GM19324 (cell line): ENCODE data around the gene KLF15.

ENCODE experiments used
- ATAC-seq: cut with Tn5 transposase; IDR thresholded peaks from one replicate; pipeline ENCODE4 v1.9.1; 2021; ENCODE audit warnings: mild to moderate bottlenecking, moderate library complexity; ENCODE audit not compliant: unreplicated experiment, low FRiP score

The KLF15 gene

DNA sequence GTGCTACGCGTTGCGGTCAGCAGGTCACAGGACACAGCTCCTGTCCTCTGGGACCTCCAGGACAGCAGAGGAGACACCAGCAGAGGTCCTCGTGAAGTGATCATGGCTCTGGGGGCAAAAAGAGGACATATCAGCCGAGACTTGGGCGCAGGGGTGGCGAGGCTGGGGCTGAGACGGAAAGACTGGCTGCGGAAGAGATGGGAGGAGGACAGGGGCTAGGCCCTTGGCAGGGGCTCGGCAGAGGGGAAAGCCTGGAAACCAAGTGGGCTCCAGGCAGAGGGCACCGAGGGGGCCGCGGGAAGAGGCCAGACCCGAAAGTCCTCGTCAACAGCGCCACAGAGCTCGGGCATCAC is 32.6 kb upstream of the KLF15 start:
- ATAC-seq, result no peak

DNA sequence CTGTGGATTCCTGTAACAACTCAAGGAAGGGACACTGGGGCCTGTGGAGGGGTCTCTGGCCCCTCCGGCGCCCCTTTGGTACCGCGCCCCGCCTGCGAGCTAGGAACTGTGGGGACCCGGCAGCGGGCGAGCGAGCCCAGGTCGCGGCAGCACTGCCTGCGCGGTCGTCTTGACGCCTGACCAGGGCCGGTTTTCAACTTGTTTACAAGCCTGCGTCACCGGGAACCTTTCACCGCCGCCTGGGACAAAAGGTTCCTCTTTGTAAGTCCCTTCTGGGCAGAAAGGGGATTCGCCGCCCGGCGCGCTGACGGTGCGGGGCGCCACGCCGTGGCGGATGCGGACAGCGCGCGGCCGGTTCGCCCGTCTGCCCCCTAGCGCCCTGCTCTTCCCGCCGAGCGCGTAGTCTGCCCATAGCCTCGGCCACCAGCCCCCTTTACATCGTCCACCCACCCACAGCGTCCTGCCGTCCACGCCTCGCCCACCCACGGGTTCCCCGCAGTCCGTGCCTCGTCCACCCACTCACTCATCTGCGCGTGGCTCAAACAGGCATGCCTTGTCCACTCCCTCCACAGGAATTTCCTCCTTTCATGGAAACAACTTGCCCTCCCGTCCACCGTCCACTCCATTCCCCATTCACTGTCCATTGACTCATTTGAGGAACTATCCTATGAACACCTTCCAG is 32.0 kb upstream of the KLF15 start:
- no peak for ATAC-seq

DNA sequence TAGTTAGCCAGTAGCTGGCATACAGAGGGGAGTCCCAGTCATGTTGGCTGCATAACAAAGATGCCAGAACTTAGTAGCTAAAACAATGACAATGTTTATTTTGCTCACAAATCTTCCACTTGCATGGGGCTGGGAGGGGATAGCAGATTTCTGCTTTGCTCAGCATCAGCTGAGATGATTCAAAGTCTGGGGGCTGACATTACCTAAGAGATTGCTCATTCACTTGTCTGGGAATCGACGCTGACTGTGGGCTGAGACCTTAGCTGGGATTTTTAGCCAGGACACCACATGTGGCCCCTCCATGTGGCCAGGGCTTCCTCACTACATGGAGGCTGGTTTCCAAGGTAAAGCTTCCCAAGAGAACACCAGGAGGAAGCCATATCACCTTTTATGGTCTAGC is 24.8 kb upstream of the KLF15 start:
- no peak for ATAC-seq

DNA sequence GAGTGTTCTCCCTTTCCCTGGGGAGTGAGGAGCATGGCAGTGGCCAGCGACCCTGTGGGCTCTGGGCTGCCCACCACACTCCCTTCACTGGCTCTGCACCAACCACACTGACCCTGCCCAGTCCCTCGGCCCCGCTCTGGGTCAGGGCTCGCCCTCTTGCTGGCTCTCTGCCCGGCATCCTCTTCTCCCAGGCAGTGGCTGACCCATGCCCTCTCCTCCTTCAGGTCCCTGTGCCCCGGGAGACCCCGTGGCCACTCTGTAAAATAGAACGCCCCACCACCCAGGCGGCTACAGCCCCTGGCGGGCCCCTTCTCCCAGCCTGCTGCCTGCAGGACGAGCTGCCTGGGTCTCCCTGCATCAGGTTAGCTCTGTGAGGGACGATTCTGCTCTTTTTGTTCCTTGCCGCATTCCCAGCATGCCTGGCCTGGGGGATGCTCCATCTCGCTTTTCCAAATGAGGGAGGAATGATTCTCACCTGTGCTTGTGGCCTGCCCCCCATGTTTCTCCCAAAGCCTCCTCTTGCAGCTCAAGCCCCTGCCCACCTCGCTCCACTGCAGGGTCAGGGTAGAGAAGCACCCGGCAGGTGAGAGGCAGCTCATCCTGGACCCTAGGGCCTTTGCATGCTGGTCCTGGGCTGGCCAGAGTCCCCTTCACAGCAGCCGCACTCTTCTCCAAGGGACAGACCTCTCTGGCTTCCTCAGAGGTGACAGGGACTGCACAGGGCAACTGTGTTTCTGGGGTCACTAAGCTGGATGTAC is 23.0 kb upstream of the KLF15 start:
- ATAC-seq, result no peak

DNA sequence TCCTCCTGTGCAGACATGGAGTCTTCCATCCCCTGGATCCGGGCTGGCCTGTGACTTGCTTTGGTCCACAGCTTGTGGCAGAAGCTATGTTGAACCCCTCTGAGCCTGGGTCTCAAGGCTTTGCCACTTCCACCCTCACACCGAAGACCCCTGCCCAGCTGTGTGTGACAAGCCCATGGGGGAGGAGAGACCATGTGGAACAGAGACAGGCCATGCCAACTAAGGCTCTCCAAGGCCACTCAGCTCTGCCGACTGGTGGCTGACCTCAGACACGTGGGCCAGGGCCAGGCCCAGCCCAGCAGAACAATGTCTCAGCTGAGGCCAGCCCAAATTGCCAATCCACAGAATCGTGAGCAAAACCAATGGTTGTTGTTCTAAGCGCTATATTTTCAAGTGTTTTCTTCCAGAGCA is 21.1 kb upstream of the KLF15 start:
- ATAC-seq, result no peak

DNA sequence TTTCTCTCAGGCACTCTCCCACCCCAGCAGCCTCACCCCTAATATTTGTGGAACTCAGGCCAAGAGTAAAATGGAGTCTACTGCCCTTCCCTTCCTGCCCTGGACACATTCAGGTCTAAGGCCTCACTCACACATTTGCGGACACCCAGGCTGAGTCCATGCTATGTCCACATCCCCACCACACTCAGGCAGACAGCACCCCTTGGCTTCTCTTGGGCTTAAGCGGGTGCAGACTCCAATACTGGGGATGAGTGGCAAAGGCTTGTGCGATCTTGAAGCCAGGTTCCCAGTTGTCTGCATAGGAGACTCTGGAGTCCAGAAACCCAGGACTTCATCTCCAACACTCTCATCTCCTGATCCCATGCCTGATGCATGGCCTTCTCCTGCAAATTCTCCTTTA is 20.0 kb upstream of the KLF15 start:
- no peak for ATAC-seq

DNA sequence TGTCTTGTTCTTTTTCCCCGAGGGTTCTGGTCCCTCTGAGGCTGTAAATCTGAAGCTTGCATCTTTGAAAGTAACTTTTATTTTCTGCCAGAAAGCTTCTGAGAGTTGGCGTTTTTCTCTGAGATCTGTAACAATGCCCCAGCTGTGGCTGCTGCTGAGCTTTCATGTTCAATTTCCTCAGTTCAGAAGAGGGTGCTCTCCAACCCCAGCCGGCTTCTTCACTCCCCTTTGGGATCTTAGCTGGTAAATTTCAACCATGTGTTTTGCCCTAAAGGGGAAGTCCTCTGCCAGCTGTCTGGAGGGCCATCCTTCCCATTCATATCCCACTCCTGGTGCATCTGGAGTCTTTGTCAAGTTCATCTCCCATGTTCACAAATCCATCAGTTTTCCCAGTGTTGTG is 19.2 kb upstream of the KLF15 start:
- no peak for ATAC-seq

DNA sequence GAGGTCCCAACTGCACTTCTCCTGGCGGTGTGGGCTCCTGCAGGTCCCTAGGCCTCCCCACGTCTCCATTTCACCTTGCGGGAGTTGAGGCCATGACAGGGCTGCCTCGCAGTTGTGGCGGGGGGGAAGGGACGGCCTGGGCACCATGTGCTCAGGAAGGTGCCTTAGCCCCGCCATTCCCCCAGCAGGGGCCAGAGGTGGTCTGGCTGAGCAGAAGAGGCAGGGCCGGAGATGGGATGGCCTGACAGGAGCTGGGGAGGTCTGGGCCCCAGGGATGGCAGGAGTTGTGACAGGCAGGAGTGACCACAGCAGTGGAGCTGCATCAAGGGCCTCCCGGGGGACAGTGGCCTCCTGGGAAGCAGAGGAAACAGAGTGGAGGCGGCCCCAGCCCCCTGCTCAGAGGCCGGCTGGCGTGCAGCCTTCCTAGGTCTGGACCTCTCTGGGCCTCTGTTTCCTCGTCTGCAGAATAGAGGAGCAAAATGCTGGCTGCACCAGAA is 18.7 kb upstream of the KLF15 start:
- no peak for ATAC-seq

DNA sequence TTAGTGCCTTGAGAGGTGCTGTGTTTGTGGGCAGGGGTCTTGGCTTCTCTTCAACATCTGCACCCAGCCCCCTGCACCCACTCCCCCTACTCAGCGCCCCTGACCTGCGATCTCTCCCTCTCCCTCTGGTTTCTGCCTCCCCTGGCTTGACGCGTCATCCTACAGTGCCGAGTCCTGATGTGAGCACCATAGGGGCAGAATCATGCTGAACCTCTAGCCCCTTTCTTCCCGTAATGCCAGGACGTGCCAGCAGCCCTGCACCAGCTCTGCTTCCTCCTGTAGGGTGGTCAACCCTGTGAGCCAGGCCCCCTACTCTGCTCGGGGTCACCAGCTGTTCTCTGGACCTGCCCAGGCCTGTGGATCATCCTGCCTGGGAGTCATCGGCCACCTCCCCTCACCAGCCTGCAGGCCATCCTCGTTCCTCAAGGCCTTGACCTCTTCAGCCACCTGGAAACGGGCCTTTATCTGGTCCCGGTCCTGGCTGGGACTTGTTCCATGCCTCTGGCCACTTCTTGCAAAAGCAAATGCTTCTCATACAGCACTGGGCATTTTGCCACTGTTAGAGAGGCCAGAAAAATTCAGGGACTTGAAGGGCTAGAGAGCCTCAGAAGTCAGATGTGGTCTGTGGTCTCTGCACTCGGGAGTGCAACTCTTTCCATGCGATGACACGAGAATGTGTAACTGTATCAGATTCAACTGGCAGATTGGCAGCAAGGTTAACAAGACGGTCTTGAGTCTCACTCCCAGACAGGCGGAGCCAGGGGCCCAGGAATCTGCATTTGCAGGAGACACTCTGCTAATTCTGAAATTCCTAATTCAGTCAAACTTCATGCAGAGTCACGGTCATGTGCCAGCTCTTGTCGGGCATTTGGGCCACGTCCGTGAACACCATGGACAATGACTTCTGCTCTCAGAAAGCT is 16.7 kb upstream of the KLF15 start:
- no peak for ATAC-seq

DNA sequence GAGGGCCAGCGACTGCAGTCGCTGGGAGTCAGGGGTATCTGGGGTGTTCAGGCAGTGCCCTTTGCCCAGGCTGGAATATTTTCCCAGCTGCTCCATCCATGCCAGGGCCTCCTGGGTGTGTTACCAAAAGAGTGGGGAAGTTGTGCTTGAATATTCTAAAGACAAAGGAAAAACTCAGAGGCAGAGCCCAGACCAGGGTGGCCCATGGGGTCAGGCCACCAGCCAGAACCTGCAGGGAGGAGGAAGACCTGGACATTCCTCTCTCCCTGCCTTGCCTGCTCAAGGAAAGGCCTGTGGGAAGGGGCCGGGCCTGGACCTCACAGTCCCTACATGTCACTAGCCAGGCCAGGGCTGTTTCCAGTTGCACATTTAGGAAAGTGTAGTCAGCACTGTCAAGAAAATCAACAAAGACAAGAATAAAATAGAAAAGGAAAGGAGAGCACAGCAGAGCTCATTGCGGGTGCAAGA is 16.0 kb upstream of the KLF15 start:
- ATAC-seq, result no peak

DNA sequence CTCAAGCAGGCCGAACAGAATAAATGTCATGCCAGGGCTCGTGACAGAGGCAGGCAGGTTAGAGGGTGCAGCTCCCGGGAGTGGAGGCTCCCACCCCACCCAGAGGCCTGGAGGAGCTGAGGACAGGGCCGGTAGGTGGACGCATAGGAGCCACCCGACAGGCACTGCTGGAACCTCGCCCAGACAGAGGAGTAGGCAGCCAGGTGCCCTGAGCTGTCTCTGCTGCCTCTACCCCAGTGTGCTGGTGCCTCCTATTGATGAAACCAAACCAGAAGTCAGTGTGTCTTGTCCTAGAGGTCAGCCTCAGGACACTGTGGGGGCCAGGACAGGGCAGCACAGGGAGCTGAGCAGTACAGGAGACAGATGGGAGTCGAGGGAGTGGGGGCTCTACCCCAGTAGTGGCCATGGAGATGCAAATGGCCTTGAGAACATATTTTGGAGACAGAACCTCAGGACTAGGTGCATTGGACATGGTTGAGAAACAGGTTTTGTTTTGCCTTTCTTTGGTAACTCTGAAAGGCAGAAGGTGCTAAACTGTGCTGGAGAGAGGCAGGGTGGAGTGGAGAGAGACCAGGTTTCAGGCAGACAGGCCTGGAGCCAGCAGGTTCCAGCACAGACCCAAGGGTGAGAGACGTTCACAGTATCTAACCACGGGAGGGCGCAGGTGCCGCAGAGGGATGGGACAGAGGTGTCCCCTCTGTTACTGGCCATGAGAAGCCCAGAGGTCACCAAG is 15.4 kb upstream of the KLF15 start:
- ATAC-seq, result no peak

DNA sequence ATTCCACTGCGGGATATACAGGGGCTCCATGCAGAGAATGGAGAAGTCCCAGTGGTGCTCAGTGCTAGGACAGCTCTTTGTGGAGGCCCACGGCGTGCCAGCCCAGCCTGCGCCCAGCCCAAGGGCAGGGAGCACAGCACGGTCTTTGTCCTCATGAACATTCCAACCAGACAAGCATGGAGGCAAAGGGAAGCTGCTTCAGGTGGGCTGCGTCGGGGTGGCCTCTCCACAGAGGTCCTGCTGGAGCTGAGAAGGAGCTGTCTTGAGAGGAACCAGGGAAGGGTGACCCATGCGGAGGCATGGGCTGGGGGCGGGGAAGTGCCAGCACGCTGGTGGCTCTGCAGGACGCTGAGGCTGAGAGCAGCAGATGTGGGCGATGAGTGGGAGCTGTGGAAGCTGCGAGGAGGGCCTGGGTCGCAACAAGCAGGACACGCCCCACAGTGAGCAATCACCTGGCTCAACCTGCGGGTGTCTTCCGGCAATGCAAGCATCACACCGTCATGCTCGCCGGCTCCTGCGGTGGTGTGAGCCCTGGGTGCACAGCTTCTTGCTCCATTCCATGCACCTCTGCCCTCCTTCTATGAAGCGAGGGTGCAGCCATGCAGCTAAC is 14.0 kb upstream of the KLF15 start:
- no peak for ATAC-seq

DNA sequence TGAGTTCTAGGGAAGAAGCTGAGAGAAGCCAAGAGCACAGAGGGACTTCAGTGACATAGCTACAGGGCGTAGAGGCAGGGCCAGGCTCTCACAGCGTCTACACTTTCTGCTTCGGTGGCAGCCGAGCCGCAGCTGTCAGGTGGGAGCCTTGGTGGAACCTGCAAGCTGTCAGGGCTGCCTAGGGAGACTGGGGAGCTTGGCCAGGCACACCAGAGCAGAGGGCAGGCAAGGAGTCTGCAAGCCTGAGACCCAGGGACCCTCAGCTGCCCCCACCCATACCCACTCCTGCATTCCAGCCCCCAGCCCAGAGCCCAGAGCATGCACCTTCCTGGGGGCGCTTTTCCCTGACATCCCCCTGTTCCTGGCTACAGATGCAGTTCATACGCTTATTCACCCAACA is 13.4 kb upstream of the KLF15 start:
- no peak for ATAC-seq

DNA sequence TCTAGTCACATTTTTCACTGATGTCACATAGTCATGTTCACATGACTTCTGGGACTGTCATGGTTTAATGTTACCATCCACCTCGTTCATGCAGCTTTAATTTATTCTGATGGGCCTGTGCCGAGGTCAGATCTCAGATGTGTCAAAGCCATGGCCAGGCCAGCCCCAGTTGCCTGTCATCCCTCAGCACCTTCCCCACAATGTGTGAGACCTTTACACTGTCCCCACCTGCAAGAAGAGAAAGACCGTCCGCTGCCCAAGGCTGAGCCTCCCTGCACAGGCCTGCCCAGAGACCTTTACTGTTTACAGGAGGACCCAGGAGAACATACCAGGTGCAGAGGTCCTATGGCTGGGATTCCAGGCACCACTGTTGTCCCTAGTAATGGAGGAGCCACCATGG is 12.8 kb upstream of the KLF15 start:
- ATAC-seq, result no peak

DNA sequence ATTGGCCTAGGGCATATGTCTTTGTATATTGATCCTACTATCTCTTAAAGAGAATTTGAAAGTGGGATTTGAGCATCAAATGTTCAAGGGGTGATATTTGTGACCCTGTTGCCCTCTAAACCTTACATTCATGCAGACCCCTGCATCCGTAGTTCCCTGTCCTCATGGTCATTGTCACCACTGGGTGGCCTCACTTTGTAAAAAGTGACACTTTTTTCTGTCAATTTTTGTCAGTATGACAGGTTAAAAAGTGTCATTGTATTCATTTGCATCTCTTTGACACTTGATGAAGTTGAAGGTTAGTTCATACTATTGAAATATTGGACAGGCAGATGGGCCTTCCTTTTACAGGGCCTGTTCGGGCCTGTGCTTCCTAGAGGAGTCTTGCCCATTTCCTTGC is 12.3 kb upstream of the KLF15 start:
- ATAC-seq, result no peak

DNA sequence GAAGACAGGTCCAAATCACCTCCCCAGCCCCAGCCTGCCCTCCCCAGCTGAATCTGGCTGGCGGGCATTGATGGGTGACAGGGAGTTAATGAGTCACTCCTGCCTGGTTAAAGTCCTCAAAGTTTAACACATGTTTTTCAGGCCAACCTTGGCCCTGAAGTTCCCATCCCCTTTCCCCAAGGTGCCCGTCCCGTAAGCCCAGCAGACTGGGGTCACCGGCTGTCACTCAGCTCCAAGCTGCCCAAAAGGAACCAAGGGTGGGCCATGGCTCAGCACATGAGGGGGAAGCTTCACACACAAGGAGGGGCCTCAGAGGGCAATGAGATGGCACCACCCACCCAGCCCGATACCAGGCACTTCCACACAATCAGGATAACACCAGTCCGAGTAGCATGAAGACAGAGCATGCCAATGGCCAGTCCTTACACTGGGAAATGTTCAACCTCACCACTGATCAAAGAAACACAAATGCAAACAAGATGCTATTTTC is 10.2 kb upstream of the KLF15 start:
- no peak for ATAC-seq

DNA sequence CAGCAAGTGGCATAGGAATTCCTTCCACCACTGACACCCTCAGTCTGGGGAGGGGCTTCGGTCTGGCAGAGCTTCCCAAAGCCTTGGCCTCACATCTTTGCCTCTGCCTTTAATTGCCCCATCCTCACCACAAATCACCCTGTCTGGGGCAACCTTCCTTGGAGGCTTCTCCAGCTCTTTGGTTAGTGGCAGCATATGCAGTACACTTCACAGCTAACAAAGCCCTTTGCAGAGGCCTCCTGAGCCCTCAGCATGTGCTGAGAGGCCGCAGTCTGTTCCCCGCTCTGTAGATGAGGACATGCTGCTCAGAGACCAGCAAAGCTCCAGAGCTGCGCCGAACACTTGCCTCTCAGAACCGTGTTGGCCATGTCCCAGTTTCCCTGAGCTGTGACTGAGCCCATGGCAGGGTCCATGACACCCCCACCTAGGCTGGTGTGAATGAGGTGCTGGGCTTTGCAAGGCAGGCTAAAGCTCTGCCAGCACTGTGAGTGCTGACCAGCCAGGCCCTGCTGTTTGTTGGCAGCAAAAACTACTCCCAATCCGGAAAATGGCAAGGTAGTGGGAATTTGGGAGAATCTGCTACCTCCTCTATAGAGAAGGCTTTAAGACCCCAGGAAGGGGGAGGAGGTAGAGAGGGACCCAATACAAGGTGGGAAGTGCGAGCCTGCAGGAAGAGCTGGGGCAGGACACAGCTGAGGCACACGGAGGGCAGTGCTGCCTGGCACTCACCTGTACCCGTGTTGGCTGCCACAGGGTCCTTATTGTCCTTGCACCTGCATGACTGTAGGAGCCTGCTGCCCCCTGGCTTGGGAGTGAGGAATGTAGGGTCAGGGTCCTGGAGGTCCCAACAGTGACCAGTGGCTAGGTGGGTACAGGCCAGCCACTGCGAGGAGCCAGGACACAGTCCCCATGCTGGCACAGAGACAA is 8.4 kb upstream of the KLF15 start:
- no peak for ATAC-seq

DNA sequence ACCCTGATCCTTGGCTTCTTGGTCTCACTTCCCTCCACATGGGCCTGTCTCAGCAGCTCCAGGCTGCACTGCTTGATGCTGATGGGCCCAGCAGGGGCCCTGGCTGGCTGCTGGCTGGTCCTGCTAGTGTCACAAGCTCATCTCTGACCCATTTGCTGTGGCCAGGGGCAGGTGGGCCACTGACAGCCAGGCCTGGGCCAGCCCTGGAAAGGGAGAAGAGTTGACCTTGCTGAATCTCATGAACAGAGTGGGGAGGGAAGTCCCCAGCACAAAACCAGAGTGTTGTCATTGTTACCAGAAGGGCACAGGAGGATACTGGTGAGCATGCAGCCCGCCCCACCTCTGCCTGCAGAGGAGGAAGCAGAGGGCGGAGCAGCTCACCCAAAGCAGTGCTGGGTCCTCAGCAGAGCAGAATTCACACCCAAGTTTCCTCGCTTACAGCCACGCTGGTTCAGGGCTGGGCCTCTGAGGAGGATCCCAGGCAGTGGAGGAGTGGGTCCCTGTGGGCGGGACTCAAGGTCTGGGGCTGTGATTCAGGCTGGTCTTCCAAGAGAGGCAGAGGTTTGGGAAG is 7.6 kb upstream of the KLF15 start:
- ATAC-seq, result no peak
